ENCODE measurements around the gene STX17. TPM values are rescaled to one million over a fixed set of nuclear protein-coding genes. Genes with fewer than 3 reads are reported as not detected.

Gene STX17
- total and polyA plus RNA-seq, 5 donors from 2014 or later = 26.2 to 33.8 (median 28.5) TPM

Other genes starting within 250 kb of the STX17 start
- 84.1 TPM for gene NR4A3, start 84.8 kb upstream of the STX17 start, total RNA-seq
- gene NR4A3, start 84.8 kb upstream of the STX17 start, polyA plus RNA-seq = under 1 TPM; 0.21 to 0.43 (median 0.33) TPM
- 14.0 TPM for gene ERP44, start 192.3 kb downstream of the STX17 start, total RNA-seq
- 10 to 100 TPM; 34.1 to 42.6 (median 35.4) TPM for gene ERP44, start 192.3 kb downstream of the STX17 start, polyA plus RNA-seq
- 20.5 TPM for gene INVS, start 192.6 kb downstream of the STX17 start, total RNA-seq
- gene INVS, start 192.6 kb downstream of the STX17 start, polyA plus RNA-seq = 1 to 10 TPM; 5.7 to 6.4 (median 6.1) TPM

Measured in CD4-positive, CD25-positive, alpha-beta regulatory T cell (primary cell).